Neural cell (in vitro differentiated cells): ENCODE results near the gene C6orf120. TPM values are rescaled to one million over a fixed set of nuclear protein-coding genes. Genes with fewer than 3 reads are reported as not detected.
A peak's percentile ranks its signal among the peaks of the same experiment; 100 is the strongest.

Experiments
- H2AFZ ChIP-seq: fragments of 200-600, 300-800 bp; sonication (generic), shearing (Covaris generic); 2 replicates; pipeline ENCODE4 v1.6.0; 2014; ENCODE audit warnings: low read depth, mild to moderate bottlenecking, antibody characterized with exemption, low read length, moderate library complexity
- H3F3A ChIP-seq: fragments of 200-600 bp; shearing (Covaris generic); 2 replicates; pipeline ENCODE4 v1.6.1; 2016; ENCODE audit warnings: mild to moderate bottlenecking, moderate library complexity, mixed read lengths, antibody characterized with exemption, low read length; ENCODE audit not compliant: insufficient read depth, poor library complexity, severe bottlenecking
- H3K27ac ChIP-seq: fragments of 200-600, 300-800 bp; sonication (generic), shearing (Covaris generic); 2 replicates; pipeline ENCODE4 v1.5.1; 2014; ENCODE audit warnings: mild to moderate bottlenecking, low read length, moderate library complexity
- H3K27me3 ChIP-seq: fragments of 300-800, 200-600 bp; sonication (generic), shearing (Covaris generic); 2 replicates; pipeline ENCODE4 v1.6.0; 2014; ENCODE audit warnings: mild to moderate bottlenecking, low read depth, low read length, moderate library complexity; ENCODE audit not compliant: insufficient read depth
- H3K36me3 ChIP-seq: fragments of 300-800, 200-600 bp; sonication (generic), shearing (Covaris generic); 2 replicates; pipeline ENCODE4 v1.5.1; 2014; ENCODE audit warnings: mild to moderate bottlenecking, antibody characterized with exemption, low read length, moderate library complexity; ENCODE audit not compliant: insufficient read depth
- H3K4me2 ChIP-seq: fragments of 300-800, 200-600 bp; sonication (generic), shearing (Covaris generic); 2 replicates; pipeline ENCODE4 v1.6.0; 2014; ENCODE audit warnings: mild to moderate bottlenecking, low read length
- H3K4me3 ChIP-seq: fragments of 300-800, 200-600 bp; sonication (generic), shearing (Covaris generic); 2 replicates; pipeline ENCODE4 v1.5.1; 2014; ENCODE audit warnings: mild to moderate bottlenecking, low read length, moderate library complexity
- H3K79me2 ChIP-seq: fragments of 200-600 bp; shearing (Covaris generic); replicated peaks from 2 replicates; pipeline ENCODE4 v1.6.0; 2014; ENCODE audit warnings: mild to moderate bottlenecking, low read length, moderate library complexity; ENCODE audit not compliant: insufficient read depth
- H3K9ac ChIP-seq: fragments of 300-800, 200-600 bp; sonication (generic), shearing (Covaris generic); 2 replicates; pipeline ENCODE4 v1.6.1; 2016; ENCODE audit warnings: mild to moderate bottlenecking, low read length, mixed read lengths
- H3K9me2 ChIP-seq: fragments of 200-600 bp; shearing (Covaris generic); 2 replicates; pipeline ENCODE4 v1.6.1; 2016; ENCODE audit warnings: mild to moderate bottlenecking, low read length, mixed read lengths; ENCODE audit not compliant: insufficient read depth
- H3K9me3 ChIP-seq: fragments of 200-600, 300-800 bp; sonication (generic), shearing (Covaris generic); 2 replicates; pipeline ENCODE4 v1.6.1; 2016; ENCODE audit warnings: mild to moderate bottlenecking, mixed run types, low read length, moderate library complexity, mixed read lengths
- H4K20me1 ChIP-seq: fragments of 200-600 bp; shearing (Covaris generic); 2 replicates; pipeline ENCODE4 v1.6.1; 2016; ENCODE audit warnings: mild to moderate bottlenecking, mixed run types; ENCODE audit not compliant: insufficient read depth
- EP300 ChIP-seq: fragments of 450-650 bp; conservative IDR thresholded peaks from 2 replicates; pipeline ENCODE4 v1.6.1; 2014; ENCODE audit warnings: antibody characterized with exemption, mild to moderate bottlenecking, moderate library complexity; ENCODE audit not compliant: poor library complexity, severe bottlenecking
- EZH2 ChIP-seq: fragments of 200-600, 300-800 bp; shearing (Covaris generic), sonication (generic); IDR thresholded peaks from 2 replicates; pipeline ENCODE4 v1.6.1; 2014; ENCODE audit warnings: antibody characterized with exemption, low read length, borderline replicate concordance, mild to moderate bottlenecking; ENCODE audit not compliant: insufficient read depth, poor library complexity, severe bottlenecking
- MXI1 ChIP-seq: fragments of 450-650 bp; conservative IDR thresholded peaks from 2 replicates; pipeline ENCODE4 v1.6.1; 2014; ENCODE audit warnings: antibody characterized with exemption, mild to moderate bottlenecking; ENCODE audit not compliant: poor library complexity, severe bottlenecking
- POLR2AphosphoS5 ChIP-seq: IDR thresholded peaks from 2 replicates; pipeline ENCODE4 v1.6.1; 2012
- RAD21 ChIP-seq: fragments of 450-650 bp; conservative IDR thresholded peaks from 2 replicates; pipeline ENCODE4 v1.6.1; 2014; ENCODE audit warnings: antibody characterized with exemption, mild to moderate bottlenecking, moderate library complexity
- SMC3 ChIP-seq: fragments of 450-650 bp; conservative IDR thresholded peaks from 2 replicates; pipeline ENCODE4 v1.6.1; 2014; ENCODE audit warnings: antibody characterized with exemption, mild to moderate bottlenecking, moderate library complexity; ENCODE audit not compliant: poor library complexity
- TAF1 ChIP-seq: IDR thresholded peaks from 2 replicates; pipeline ENCODE4 v1.6.1; 2012; ENCODE audit warnings: low read depth
- polyA minus RNA-seq: library from RNA; depleted of rRNA, polyadenylated mRNA; stranded (reverse); fragments of >200 nt; gene quantifications from 2 replicates; pipeline ENCODE4 v1.2.3, GENCODE V29; 2014
- polyA plus RNA-seq: library from polyadenylated mRNA; depleted of rRNA; stranded (reverse); fragments of >200 nt; gene quantifications from 2 replicates; pipeline ENCODE4 v1.2.3, GENCODE V29; 2014
- TF ChIP-seq, protein P1 (sequence below): fragments of 450-650 bp; IDR thresholded peaks from 2 replicates; pipeline ENCODE4 v1.5.1; 2014; ENCODE audit warnings: antibody characterized with exemption, mild to moderate bottlenecking, moderate library complexity; ENCODE audit not compliant: poor library complexity, severe bottlenecking
- TF ChIP-seq, protein P2 (sequence below): IDR thresholded peaks from 2 replicates; pipeline ENCODE4 v1.6.1; 2012; ENCODE audit warnings: borderline replicate concordance

The C6orf120 gene
- 16.6 and 17.8 TPM in 2 replicates for polyA plus RNA-seq
- polyA minus RNA-seq: 35.9 and 41.4 TPM in 2 replicates

DNA sequence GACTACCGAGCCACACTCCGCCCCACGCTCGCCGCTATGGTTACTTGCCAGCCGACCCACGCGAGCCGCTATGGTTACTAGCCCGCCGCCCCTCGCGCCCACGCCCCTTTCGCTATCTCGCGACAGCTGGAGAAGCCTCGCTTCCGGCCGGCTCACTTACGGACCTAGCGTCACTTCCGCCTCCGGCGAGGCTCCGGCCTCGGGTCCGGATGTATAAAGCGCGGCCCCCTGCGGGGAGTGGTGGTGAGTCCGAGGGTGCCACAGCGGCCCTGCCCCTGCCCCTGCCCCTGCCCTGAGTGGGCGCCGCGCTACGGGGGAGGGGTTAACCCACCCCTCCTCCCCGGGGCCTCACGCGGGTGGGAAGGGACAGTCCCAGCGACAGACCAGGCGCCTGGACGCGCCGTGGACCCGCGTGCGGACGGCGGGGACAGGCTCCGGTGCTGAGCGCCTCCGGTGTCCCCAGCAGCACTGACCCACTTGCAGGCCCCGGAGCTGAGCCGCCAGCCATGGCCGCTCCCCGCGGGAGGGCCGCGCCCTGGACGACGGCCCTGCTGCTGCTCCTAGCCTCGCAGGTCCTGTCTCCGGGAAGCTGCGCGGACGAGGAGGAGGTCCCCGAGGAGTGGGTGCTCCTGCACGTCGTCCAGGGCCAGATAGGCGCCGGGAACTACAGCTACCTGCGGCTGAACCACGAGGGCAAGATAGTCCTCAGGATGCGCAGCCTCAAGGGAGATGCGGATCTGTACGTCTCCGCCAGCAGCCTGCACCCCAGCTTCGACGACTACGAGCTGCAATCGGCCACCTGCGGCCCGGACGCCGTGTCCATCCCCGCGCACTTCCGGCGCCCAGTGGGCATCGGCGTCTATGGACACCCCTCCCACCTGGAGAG lies at the start of gene C6orf120, which contains the start of gene WDR27:
TSS of gene C6orf120 (plus strand) at position 173 of the 886 bp plus-strand sequence. CDS start at position 507, 334 bp downstream.
TSS of gene WDR27 (minus strand) at position 76 of the 886 bp plus-strand sequence. CDS start 13,024 bp downstream, outside the sequence.
- Histone ChIP-seq H3K79me2 (peaks cover 29% of the 10 kb centered on the region), H3K27ac (peak within 1 kb of the TSS; percentile 81), H3K9me3 (no peaks in the 10 kb centered on the region), H3K4me2 (peak within 1 kb of the TSS; percentile 97), H3F3A (no peaks in the 10 kb centered on the region), H3K9ac (peak within 1 kb of the TSS; percentile 96), H3K36me3 (no peaks in the 10 kb centered on the region), H3K27me3 (no peaks in the 10 kb centered on the region), H3K9me2 (no peaks in the 10 kb centered on the region), H4K20me1 (no peaks in the 10 kb centered on the region), H2AFZ (peak within 1 kb of the TSS; percentile 86), H3K4me3 (peak within 1 kb of the TSS; percentile 82)
- peak; percentile 93 for TF ChIP-seq POLR2AphosphoS5
- TF ChIP-seq TAF1: peak; percentile 87
- peak; percentile 60 for TF ChIP-seq EP300
- peak; percentile 17 for TF ChIP-seq SMC3
- peak; percentile 95 for TF ChIP-seq MXI1
- TF ChIP-seq, protein P1, sequence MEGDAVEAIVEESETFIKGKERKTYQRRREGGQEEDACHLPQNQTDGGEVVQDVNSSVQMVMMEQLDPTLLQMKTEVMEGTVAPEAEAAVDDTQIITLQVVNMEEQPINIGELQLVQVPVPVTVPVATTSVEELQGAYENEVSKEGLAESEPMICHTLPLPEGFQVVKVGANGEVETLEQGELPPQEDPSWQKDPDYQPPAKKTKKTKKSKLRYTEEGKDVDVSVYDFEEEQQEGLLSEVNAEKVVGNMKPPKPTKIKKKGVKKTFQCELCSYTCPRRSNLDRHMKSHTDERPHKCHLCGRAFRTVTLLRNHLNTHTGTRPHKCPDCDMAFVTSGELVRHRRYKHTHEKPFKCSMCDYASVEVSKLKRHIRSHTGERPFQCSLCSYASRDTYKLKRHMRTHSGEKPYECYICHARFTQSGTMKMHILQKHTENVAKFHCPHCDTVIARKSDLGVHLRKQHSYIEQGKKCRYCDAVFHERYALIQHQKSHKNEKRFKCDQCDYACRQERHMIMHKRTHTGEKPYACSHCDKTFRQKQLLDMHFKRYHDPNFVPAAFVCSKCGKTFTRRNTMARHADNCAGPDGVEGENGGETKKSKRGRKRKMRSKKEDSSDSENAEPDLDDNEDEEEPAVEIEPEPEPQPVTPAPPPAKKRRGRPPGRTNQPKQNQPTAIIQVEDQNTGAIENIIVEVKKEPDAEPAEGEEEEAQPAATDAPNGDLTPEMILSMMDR: peak; percentile 28
- no peak for TF ChIP-seq RAD21
- TF ChIP-seq, protein P2, sequence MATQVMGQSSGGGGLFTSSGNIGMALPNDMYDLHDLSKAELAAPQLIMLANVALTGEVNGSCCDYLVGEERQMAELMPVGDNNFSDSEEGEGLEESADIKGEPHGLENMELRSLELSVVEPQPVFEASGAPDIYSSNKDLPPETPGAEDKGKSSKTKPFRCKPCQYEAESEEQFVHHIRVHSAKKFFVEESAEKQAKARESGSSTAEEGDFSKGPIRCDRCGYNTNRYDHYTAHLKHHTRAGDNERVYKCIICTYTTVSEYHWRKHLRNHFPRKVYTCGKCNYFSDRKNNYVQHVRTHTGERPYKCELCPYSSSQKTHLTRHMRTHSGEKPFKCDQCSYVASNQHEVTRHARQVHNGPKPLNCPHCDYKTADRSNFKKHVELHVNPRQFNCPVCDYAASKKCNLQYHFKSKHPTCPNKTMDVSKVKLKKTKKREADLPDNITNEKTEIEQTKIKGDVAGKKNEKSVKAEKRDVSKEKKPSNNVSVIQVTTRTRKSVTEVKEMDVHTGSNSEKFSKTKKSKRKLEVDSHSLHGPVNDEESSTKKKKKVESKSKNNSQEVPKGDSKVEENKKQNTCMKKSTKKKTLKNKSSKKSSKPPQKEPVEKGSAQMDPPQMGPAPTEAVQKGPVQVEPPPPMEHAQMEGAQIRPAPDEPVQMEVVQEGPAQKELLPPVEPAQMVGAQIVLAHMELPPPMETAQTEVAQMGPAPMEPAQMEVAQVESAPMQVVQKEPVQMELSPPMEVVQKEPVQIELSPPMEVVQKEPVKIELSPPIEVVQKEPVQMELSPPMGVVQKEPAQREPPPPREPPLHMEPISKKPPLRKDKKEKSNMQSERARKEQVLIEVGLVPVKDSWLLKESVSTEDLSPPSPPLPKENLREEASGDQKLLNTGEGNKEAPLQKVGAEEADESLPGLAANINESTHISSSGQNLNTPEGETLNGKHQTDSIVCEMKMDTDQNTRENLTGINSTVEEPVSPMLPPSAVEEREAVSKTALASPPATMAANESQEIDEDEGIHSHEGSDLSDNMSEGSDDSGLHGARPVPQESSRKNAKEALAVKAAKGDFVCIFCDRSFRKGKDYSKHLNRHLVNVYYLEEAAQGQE: peak; percentile 75
- no peak for TF ChIP-seq EZH2

DNA sequence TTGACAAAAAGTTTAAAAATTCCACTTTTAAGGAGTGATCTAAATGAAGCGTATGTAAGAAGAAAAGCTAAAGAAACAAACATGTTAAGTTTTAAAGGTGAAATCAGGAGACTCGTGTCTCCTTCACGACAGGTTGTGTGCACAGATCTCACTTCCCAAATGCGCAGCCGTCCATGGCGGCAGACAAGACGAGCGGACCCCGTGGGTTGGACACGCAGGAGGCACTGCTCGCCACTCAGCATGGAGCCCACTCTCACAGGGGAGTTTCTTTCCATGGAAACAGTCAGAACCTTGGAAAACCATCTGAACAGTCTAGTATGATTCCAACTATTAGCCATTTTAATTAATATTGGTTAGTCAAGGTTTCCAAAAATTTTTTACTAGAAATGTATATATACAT lies 49.0 kb upstream of the C6orf120 start:
- no peak overlapping the region for H3K4me2 ChIP-seq
- H4K20me1 ChIP-seq: no peaks in the 10 kb centered on the region
- no peaks in the 10 kb centered on the region for H3K36me3 ChIP-seq
- H3K27ac ChIP-seq: no peak overlapping the region
- H3K4me3 ChIP-seq: no peak overlapping the region
- no peaks in the 10 kb centered on the region for H3F3A ChIP-seq
- H3K79me2 ChIP-seq: no peaks in the 10 kb centered on the region
- TF ChIP-seq RAD21 (no peak), POLR2AphosphoS5 (no peak), EZH2 (no peak), SMC3 (no peak)
- TF ChIP-seq, protein P2: no peak
- TF ChIP-seq, protein P1: no peak
- no peaks in the 10 kb centered on the region for H3K27me3 ChIP-seq
- no peaks in the 10 kb centered on the region for H3K9me3 ChIP-seq
- H3K9me2 ChIP-seq: no peaks in the 10 kb centered on the region
- H3K9ac ChIP-seq: no peak overlapping the region
- H2AFZ ChIP-seq: no peak overlapping the region
